GM21786 (cell line): ENCODE results near the gene HMCES.
"Not testable (repeated sequence)": the region's sequence is repeated elsewhere in the genome, so short reads cannot be mapped to it uniquely, and the experiment has no call there.

ENCODE experiments used
- ATAC-seq: cut with Tn5 transposase; IDR thresholded peaks from one replicate; pipeline ENCODE4 v1.9.1; 2021; ENCODE audit not compliant: unreplicated experiment

The HMCES gene

DNA sequence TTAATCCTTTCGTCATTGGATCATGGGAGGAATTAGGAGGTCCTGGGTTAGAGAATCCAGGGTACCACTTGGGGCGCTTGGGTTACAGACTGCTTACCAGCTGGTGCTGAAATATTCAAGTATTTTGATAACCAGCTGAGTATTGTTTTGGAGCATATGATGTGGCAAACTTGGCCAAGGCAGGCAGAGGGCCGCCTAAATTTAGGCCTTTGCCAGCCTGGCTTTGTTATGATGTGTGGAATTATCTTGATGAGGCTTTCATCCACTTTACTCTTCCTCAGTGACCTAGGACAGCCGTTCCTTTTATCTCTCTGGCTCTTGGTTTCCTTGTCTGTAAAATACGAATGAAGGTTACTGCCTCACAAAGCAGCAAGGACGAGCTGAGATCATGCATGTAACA is 22.4 kb upstream of the HMCES start:
- ATAC-seq = no peak

DNA sequence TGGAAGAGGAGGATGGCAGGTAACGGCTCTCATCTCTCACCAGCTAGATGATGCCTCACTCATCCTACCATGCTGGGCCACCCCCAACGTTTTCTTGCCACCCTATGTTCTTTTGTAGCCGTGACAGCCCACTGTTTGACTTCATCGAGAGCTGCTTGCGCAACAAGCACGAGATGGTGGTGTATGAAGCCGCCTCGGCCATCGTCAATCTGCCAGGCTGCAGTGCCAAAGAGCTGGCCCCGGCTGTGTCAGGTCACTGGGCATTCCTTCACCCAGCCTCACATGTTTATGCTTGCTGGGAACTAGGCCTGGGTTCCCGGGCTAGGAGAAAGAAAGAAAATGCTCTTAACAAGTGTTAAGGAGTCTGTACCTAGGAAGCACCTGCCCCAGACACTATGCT is 21.1 kb upstream of the HMCES start:
- no peak for ATAC-seq

DNA sequence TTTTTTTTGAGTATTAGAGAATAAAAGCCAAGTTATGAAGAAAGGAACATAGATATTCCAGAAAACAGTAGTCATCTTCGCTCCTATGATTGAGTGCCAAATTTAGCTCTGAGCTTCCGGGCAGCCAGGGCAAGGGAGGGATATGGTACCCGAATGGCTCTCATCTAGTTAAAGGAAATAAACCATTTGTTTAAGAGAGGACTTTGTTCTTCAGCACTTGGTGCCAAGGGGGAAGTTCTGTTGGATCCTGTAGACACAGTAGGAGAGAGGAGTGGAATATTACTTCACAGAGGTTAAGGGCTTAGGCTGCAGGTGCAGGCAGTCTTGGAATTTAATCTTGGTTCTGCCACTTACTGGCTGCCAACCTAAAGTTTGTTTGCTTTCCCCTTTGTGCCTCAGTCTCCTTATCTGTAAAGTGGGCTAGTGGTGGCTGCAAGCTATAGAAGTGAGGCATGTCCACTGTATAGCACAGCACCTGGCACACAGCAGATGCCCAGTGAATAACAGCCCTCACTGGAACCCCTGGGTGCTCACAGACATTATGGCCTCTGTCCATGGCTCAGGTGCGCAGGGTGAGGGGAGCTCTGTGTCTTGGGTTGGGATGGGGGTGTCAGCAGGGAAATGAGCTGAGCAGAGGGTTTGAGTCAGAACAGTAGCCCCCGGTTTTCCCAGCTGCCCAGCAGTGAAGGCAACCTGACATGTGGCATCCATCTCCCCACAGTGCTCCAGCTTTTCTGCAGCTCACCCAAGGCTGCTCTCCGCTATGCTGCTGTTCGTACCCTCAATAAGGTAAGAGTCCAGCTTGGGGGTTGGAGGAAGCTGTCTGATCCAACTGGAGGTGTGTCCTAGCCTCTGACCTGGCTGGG is 18.8 kb upstream of the HMCES start:
- no peak for ATAC-seq

DNA sequence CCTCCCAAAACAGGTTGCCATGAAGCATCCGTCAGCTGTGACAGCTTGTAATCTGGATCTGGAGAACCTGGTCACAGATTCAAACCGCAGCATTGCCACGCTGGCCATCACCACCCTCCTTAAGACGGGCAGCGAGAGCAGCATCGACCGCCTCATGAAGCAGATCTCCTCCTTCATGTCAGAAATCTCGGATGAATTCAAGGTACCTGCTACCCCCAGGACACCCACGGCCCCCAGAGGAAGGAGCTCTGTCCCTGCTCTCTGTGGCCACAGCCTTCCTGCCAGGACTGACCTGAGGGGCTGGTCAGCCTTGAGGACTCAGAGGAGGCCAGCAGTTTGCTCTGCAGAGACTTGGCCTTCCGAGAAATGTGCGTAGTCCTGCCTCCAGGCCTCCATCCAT is 18.1 kb upstream of the HMCES start:
- no peak for ATAC-seq

DNA sequence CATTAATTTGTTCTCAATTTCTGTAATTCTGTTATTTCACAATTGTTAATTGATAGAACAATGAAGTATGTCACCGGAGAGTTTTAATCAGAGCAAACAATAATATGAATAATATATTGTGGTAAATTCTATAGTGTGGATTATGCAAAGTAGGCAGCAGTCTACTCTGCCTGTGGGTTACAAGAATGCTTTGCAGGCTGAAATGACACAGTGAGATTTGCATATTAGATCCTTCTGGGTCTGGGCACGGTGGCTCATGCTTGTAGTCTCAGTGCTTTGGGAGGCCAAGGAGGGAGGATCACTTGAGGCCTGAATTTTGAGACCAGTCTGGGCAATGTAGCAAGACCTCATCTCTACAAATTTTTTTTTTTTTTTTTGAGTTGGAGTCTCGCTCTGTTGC is 16.8 kb upstream of the HMCES start:
- no peak for ATAC-seq

DNA sequence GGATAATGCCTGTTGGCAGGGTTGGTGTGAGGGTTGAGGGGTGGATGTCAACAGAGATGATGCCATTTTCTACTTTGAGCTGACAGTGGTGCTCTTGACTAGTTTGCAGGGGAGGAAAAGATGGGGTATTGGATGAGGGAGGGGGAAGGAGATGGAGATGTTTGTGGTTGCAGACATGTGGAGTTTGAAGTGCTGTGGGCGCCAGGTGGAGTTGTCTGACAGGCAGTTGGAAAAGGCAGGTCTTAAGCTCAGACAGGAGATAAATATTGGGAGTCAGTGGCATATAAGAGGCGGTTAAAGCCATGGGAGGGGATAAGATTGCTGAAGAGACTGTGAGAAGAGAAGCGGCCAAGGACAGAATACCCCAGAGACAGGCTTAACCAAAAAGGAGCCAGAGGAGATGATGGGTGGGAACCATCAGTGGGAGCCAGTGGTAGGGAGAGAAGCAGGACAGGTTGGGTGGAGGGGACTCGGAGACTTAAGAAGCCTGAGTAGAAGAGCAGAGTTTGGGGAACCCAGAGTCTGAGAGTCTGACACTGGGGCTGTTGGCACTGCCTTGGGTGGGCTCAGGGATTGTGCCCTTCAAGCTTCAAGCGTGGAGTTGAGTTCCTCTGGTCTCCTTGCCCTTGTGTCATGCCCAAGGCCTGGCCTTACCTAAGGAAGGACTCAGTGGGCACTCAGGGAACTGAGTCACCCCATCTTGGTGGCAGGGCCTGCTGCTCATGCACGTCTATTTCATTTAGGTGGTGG is 15.3 kb upstream of the HMCES start:
- no peak for ATAC-seq

DNA sequence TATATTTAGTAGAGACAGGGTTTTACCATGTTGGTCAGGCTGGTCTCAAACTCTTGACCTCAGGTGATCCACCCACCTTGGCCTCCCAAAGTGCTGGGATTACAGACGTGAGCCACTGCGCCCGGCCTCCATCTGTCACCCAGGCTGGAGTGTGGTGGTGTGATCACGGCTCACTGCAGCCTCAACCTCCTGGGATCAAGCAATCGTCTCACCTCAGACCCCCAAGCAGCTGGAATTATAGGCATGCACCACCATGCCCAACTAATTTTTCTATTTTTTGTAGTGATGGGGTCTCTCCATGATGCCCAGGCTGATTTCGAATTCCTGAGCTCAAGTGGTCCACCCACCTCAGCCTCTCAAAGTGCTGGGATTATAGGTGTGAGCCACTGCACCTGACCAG is 13.7 kb upstream of the HMCES start:
- ATAC-seq = not testable (repeated sequence)

DNA sequence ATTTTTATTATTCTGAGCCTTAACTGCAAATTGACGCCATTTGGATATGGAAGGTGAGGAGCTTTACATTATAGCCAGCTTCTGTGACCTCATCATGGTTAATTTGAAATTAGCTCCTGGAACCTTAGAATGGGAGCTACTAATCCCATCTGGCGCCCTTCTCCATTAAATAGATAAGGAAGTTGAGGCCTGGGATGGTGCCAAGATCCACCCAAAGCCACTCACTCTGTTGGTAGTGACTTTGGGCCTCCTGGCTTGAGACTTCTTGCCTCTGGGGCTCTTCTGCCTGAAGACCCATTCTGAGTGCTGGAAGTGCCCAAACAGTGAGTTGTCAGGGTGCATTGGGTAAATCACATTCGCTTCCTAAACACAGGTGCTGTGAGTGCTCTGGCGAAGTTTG is 12.0 kb upstream of the HMCES start:
- ATAC-seq = no peak

DNA sequence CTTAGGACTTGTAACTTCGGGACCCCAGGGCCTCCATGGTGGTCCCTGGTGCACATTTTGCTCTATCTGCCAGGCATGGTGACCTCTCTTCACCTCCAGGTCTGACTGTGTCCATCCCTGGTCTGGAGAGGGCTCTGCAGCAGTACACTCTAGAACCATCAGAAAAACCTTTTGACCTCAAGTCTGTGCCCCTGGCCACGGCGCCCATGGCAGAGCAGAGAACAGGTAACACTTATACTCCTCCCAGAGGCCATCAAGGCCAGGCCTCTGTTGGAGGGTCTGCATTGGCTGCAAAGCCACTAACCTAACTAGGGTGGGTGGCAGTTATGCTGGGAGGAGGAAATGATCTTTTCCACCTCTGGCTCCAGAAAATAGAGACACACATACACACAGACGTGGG is 10.3 kb upstream of the HMCES start:
- ATAC-seq = no peak

DNA sequence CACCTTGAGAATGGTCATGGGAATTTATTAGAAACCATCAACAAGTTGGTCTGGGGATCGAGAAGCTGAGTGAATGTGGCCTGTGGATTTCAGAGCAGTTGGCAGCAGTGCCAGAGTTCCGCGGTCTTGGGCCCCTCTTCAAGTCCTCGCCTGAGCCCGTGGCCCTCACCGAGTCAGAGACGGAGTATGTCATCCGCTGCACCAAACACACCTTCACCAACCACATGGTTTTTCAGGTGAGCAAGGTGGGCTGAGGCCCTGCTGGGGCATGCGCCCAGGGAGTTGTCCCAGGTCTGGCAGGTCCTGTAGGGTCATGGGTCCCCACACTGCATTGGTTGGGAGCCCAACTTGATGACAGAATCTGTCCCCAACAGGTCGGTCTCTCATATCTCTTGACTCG is 7.0 kb upstream of the HMCES start:
- ATAC-seq = no peak

DNA sequence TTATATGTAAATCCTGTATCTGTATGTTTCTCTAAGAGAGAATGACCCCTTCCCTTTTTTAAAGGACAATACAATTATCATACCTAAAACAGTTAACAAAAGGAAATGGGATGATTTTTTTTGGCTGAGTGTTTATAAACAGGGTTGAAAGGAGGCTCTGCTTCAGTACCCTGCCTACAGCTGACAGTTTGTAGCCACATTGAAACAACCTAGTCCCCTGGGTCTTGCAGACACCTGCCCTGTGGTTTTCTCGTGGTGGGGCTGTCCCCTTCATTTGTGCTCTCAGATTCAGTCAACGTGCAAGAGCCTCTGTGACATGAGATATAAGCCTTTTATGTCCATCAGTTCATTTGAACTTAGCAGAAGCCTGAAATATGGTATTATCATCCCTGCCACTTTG is 2.3 kb upstream of the HMCES start:
- peak; percentile 87 for ATAC-seq

DNA sequence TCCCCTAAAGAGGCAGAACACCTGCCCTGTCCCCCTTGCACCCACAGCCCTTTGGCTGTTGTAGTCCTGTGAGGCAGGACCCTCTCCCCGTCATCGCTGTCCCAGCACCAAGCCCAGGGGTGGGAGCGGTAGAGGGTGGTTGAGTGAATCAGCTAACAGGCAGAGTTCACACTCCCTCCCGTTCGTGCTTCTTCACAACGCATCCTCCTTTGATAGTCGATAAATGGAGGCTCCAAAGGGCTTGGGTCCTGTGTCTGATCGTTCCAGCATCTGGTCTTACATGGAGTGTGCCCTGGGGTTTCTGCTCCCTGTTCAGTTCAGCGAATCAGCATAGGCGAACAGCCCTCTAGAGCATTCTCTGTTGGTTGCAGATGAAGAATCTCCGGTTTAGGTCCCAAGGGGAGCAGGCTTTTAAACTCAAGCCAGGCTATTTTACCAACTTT is 820 bp upstream of the HMCES start:
- no peak for ATAC-seq

DNA sequence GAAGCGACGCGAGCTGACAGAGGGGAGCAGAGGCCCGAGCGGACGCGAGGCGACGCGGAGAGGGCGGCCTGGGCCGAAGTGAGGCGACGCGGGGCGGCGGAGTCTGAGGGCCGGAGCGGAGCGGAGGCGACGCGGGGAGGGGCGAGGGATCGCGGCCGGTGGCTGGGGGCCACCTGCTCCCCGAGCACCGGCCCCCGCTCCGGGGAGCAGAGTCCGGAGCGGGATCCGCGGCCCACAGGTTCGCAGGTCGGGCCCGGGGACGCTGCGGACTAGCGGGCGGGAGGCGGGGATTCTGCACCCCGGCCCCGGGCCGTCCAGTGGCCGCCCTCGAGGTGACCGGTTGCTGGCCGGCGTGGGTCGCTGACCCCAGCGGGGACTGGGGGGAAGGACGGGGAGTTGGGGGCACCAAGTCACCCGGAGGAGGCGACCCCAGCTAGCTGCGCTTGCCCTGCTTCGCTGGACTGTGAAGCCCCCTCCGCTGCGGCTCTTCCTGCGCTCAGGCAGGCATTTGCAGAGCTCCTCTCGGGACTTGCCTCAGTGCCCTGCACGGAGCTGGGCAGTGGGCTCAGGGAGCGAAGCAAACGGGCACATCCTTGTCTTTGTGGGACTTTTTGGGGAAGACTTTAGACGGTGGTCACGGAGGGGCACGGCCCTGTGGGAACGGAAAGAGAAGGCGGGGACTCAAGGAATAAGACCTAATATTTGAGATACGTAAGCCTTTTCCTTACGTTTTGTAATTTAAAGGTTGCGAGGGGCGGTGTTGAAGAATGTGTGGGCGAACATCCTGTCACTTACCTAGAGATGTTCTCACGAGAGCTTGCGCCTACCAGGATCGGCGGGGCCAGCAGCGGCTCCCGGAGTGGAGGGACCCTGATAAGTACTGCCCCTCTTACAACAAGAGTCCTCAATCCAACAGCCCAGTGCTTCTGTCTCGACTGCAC is 566 bp downstream of the HMCES start:
- ATAC-seq = no peak

DNA sequence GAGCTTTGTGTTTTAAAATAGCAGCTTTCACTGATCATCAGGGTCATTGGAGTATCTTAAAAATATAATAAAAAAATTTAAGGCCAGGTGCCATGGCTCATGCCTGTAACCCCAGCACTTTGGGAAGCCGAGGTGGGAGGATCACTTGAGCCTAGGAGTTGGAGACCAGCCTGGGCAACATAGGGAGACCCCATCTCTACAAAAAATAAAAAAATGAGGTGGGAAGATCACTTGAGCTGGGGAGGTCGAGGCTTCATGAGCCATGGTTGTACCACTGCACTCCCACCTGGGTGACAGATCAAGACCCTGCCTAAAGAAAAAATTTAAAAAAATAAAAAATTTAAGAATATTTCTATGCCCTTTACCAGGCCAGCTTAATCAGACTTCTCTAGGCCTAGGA is 1.5 kb downstream of the HMCES start:
- no peak for ATAC-seq

DNA sequence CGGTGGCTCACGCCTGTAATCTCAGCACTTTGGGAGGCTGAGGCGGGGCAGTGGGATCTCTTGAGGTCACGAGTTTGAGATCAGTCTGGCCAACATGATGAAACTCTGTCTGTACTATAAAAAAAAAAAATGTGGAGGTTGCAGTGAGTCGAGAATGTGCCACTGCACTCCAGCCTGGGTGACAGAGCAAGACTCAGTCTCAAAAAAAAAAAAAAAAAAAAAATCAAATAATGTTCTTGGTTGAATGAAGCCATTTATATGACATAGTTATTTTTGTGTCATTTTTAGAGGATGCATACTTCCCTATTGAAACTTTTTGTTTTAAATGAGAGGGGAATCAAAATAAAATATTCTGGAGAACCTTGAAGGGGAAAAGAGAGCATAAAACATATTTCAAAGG is 3.1 kb downstream of the HMCES start:
- ATAC-seq = no peak

DNA sequence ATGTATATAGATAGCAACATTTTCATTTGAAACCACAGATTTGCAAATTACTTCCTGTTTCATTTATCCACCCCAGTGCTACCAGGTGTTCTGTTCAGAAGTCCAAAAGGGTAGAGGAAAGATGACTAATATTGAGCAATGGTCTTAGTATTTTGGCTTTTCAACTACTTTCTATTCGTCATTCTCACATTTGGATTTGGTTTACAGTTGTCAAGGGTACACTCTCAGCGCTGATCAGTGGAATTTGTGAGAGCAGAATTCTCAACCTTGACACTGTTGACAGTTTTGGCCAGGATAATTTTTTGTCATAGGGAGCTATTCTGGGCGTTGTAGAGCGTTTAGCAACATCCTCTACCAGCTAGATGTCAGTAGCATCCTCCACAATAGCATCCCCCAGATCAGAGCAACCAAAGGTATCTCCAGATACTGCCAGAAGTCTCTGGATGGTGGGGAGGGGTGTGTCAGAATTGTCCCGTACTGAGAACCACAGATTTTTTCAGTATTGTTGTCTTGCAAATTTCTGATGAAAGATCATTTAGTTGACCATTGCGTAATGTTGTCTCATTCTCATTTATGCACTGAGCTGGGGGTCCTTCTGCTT is 4.2 kb downstream of the HMCES start:
- peak; percentile 77 for ATAC-seq

DNA sequence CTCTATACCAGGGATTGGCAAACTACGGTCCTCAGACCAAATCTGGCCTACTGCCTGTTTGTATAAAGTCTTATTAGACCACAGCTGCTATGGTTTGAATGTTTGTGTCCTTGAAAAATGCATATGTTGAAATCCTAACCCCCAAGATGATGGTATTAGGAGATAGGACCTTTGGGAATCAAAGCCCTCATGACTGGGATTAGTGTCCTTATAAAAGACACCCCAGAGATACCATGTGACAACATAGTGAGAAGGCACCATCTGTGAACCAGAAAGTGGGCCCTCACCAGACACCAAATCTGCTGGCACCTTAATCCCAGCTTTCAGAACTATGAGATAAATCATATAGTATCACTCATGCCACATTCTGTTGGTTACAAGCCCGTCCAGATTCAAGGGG is 7.4 kb downstream of the HMCES start:
- ATAC-seq = no peak

DNA sequence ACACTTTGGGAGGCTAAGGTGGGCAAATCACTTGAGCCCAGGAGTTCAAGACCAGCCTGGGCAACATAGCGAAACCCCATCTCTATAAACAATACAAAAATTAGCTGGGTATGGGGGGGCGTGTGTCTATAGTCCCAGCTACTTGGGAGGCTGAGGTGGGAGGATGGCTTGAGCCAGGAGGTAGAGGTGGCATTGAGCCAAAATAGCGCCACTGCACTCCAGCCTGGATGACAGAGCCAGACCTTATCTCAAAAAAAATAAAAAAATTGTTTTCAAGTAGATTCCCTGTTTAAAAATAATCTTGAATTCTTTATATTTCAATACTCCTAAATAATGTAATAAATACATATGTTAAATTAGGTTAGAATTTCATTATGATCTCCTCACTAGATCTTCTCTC is 9.8 kb downstream of the HMCES start:
- no peak for ATAC-seq

DNA sequence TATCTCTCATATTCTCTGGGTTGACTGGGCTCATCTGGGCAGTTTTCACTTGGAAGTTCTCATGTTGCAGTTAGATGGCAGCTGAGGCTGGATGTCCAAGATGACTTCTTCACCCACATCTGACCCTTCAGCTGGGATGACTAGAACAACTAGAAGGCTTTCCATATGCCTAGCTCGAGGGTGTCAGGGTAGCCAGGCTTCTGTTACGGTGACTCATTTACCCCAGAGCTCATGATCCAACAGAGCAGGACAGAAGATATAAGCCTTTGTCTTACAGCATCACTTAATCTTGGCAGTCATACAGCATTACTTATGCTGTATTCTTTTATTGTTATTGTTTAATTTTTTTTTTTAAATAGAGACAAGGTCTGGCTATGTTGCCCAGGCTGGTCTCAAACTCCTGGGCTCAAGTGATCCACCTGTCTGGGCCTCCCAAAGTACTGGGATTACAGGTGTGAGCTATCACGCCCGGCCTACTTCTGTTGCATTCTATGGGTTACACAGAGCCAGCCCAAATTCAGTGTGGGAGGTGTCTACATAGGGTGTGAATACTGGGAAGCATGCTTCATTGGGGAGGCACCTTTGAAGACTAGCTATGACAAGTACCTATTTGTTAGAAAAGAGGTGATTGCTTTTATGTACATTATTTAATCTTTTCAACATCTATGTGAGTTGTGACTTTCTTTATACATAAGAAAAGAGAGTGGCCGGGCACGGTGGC is 10.7 kb downstream of the HMCES start:
- ATAC-seq = no peak

DNA sequence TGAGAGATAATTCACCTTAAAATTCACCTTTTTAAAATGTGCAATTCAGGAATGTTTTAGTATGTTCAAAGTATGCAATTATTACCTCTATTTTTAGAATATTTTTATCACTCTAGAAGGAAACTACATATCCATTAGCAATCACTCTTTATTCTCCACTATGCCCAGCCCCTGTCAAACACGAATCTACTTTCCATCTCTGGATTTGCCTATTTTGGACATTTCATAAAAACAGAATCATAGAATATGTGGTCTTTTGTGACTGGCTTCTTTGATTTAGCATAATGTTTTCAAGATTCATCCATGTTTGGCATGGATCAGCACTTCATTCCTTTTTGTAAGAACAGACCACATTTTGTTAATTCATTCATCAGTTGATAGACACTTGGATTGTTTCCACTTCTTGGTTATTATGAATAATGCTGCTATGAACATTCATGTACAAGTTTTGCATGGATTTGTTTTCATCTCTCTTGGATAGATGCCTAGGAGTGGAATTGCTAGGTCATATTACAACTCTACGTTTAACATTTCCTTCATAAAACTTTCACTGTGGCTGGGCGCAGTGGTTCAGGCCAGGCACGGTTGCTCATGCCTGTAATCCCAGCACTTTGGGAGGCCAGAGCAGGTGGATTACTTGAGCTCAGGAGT is 12.7 kb downstream of the HMCES start:
- ATAC-seq = no peak
